ENCODE data around the gene CREB3L4.

CREB3L4 gene

GRCh38 chr1:153967107-153967999, at the start of gene CREB3L4:
Gene CREB3L4 (plus strand): TSS chr1:153967902. CDS start chr1:153968526, 624 bp downstream.
- DNase-seq (ENCODE audit: low read depth in 2 of 2): peak; percentile 60

GRCh38 chr1:153919876-153920852, 47.5 kb upstream of the CREB3L4 start:
- DNase-seq (ENCODE audit: low read depth in 2 of 2): no peak

- DNase-seq (ENCODE audit: low read depth in 2 of 2): no peak
Measured at GRCh38 chr1:153921080-153921802, 46.5 kb upstream of the CREB3L4 start.

- no peak for DNase-seq (ENCODE audit: low read depth in 2 of 2)
Measured at GRCh38 chr1:153921803-153922075, 46.0 kb upstream of the CREB3L4 start.

GRCh38 chr1:153922076-153922971, 45.4 kb upstream of the CREB3L4 start:
- peak; percentile 57 to 58 for DNase-seq (ENCODE audit: low read depth in 2 of 2)

GRCh38 chr1:153922972-153923925, 44.5 kb upstream of the CREB3L4 start, which contains the start of gene GATAD2B:
Gene GATAD2B (minus strand): TSS chr1:153922972. CDS start chr1:153828347, 94,625 bp downstream.
- DNase-seq (ENCODE audit: low read depth in 2 of 2): peak; percentile 95 to 98

GRCh38 chr1:153926405-153926804, 41.3 kb upstream of the CREB3L4 start:
- no peak for DNase-seq (ENCODE audit: low read depth in 2 of 2)

- DNase-seq (ENCODE audit: low read depth in 2 of 2): no peak
Measured at GRCh38 chr1:153928245-153928644, 39.5 kb upstream of the CREB3L4 start.

GRCh38 chr1:153928791-153929341, 38.8 kb upstream of the CREB3L4 start:
- DNase-seq (ENCODE audit: low read depth in 2 of 2): no peak

GRCh38 chr1:153929426-153929825, 38.3 kb upstream of the CREB3L4 start:
- DNase-seq (ENCODE audit: low read depth in 2 of 2): no peak

GRCh38 chr1:153929981-153930948, 37.4 kb upstream of the CREB3L4 start:
- DNase-seq (ENCODE audit: low read depth in 2 of 2): no peak

- DNase-seq (ENCODE audit: low read depth in 2 of 2): no peak
Measured at GRCh38 chr1:153932156-153933131, 35.3 kb upstream of the CREB3L4 start.

GRCh38 chr1:153933430-153933829, 34.3 kb upstream of the CREB3L4 start:
- DNase-seq (ENCODE audit: low read depth in 2 of 2): no peak

GRCh38 chr1:153933955-153934354, 33.7 kb upstream of the CREB3L4 start:
- DNase-seq (ENCODE audit: low read depth in 2 of 2): no peak

- DNase-seq (ENCODE audit: low read depth in 2 of 2): no peak
Measured at GRCh38 chr1:153934746-153935145, 33.0 kb upstream of the CREB3L4 start.

GRCh38 chr1:153936011-153936802, 31.5 kb upstream of the CREB3L4 start:
- no peak for DNase-seq (ENCODE audit: low read depth in 2 of 2)

Measured in stimulated activated CD4-positive, alpha-beta T cell treated with anti-CD3 and anti-CD28 coated beads, Interleukin-1b, Interleukin-23, amount 100 ng/mL, for 4 hours (primary cell).